ENCODE results near the gene PARP4. TPM values are rescaled to one million over a fixed set of nuclear protein-coding genes. Genes with fewer than 3 reads are reported as not detected.

Gene PARP4
- total RNA-seq, 1 experiment from 2014 or later: 76.0 TPM

GRCh38 chr13:24456396-24456795 is 56.2 kb downstream of the PARP4 start:
- H3K4me3 ChIP-seq (replicated peaks in 1 of 2; ENCODE audit: low read depth in 1 of 2, low read length in 2 of 2): no peak overlapping the region
- H2AFZ ChIP-seq (ENCODE audit: low read depth, low read length, poor library complexity, severe bottlenecking): no peak overlapping the region
- H3K36me3 ChIP-seq (ENCODE audit: control insufficient read depth in 1 of 2, insufficient read depth in 2 of 2, low read length in 2 of 2): peaks cover 45 to 47% of the 10 kb centered on the region in 2 experiments
- H3K4me1 ChIP-seq (ENCODE audit: control insufficient read depth in 1 of 2, insufficient read depth in 2 of 2, low read length in 2 of 2): no peaks in the 10 kb centered on the region
- no peak for TF ChIP-seq SRF (IDR thresholded peaks at IDR 0.05; ENCODE audit: low read depth)
- no peak for TF ChIP-seq ZFX (IDR thresholded peaks at IDR 0.05)
- no peak for TF ChIP-seq REST (IDR thresholded peaks at IDR 0.05; ENCODE audit: low read depth)
- TF ChIP-seq POLR2AphosphoS5 (IDR thresholded peaks at IDR 0.05; ENCODE audit: low read depth, low read length): no peak
- no peak for TF ChIP-seq SP1 (IDR thresholded peaks at IDR 0.05; ENCODE audit: low read depth)
- TF ChIP-seq EGR1 (IDR thresholded peaks at IDR 0.05; ENCODE audit: low read depth): no peak
- TF ChIP-seq FOSL1 (IDR thresholded peaks at IDR 0.05; ENCODE audit: low read depth): no peak
- no peak for TF ChIP-seq YY1 (IDR thresholded peaks at IDR 0.05; ENCODE audit: extremely low read depth, insufficient replicate concordance, low read depth, low read length)
- TF ChIP-seq ELF1 (IDR thresholded peaks at IDR 0.05; ENCODE audit: borderline replicate concordance, low read depth): no peak
- TF ChIP-seq, protein P1, sequence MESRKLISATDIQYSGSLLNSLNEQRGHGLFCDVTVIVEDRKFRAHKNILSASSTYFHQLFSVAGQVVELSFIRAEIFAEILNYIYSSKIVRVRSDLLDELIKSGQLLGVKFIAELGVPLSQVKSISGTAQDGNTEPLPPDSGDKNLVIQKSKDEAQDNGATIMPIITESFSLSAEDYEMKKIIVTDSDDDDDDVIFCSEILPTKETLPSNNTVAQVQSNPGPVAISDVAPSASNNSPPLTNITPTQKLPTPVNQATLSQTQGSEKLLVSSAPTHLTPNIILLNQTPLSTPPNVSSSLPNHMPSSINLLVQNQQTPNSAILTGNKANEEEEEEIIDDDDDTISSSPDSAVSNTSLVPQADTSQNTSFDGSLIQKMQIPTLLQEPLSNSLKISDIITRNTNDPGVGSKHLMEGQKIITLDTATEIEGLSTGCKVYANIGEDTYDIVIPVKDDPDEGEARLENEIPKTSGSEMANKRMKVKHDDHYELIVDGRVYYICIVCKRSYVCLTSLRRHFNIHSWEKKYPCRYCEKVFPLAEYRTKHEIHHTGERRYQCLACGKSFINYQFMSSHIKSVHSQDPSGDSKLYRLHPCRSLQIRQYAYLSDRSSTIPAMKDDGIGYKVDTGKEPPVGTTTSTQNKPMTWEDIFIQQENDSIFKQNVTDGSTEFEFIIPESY (IDR thresholded peaks at IDR 0.05; ENCODE audit: extremely low read depth, insufficient replicate concordance, low read length): no peak
- TF ChIP-seq MAX (IDR thresholded peaks at IDR 0.05): no peak
- TF ChIP-seq, protein P2, sequence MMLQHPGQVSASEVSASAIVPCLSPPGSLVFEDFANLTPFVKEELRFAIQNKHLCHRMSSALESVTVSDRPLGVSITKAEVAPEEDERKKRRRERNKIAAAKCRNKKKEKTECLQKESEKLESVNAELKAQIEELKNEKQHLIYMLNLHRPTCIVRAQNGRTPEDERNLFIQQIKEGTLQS (IDR thresholded peaks at IDR 0.05): no peak
- no peak for TF ChIP-seq SIN3A (IDR thresholded peaks at IDR 0.05; ENCODE audit: low read depth)
- no peak for TF ChIP-seq EZH2phosphoT487 (IDR thresholded peaks at IDR 0.05; ENCODE audit: borderline replicate concordance)
- no peak for TF ChIP-seq TCF7L2 (IDR thresholded peaks at IDR 0.05; ENCODE audit: borderline replicate concordance, extremely low read depth, insufficient read depth, insufficient read length)
- no peak for TF ChIP-seq EZH2 (IDR thresholded peaks at IDR 0.05)
- TF ChIP-seq CEBPB (IDR thresholded peaks at IDR 0.05; ENCODE audit: low read depth): no peak
- H4K20me1 ChIP-seq (ENCODE audit: insufficient read depth): no peaks in the 10 kb centered on the region
- ATAC-seq (no peak), DNase-seq (ENCODE audit: low read depth, low spot score) (no peak)
- intact Hi-C loops (cut with micrococcal nuclease): no loop called here
- H3K79me2 ChIP-seq (ENCODE audit: insufficient read depth, low read length): no peaks in the 10 kb centered on the region
- no peaks in the 10 kb centered on the region for H3K9me2 ChIP-seq (ENCODE audit: insufficient read depth)
- no peak overlapping the region for H3K4me2 ChIP-seq (ENCODE audit: low read length)
- ChIA-PET CTCF (no interaction called here), RAD21 (ENCODE audit: low non-redundant PET in 1 of 2, low total read pairs in 2 of 2, uncharacterized antibody in 2 of 2, unreplicated experiment in 2 of 2) (no interaction called here), POLR2A (no interaction called here)
- BruUV-seq (replicated peaks): no TSS peak
- H3K27me3 ChIP-seq (ENCODE audit: insufficient read depth, low read length): no peaks in the 10 kb centered on the region
- H3K27ac ChIP-seq (ENCODE audit: low read depth, low read length): no peak overlapping the region
- H3K9me3 ChIP-seq (ENCODE audit: control insufficient read depth in 1 of 2, insufficient read depth in 1 of 2, low read depth in 1 of 2, low read length in 2 of 2): no peaks in the 10 kb centered on the region
- no peak overlapping the region for H3K9ac ChIP-seq (ENCODE audit: low read length)

Data from HCT116 (cell line).